GM10248 (cell line): ENCODE data around the gene CSMD2.

Experiments
- CTCF ChIA-PET: fragments of 300-600 bp; sonication (Branson Sonifier 250); formaldehyde crosslinking; extraction: SDS; loops from one replicate; lab custom pipeline; 2021; ENCODE audit warnings: antibody characterized with exemption; lab: Yijun Ruan, JAX
- POLR2A ChIA-PET: fragments of 350-650 bp; sonication (Branson Sonifier 250); formaldehyde crosslinking; extraction: SDS; loops from one replicate; lab custom pipeline; 2020; ENCODE audit warnings: antibody characterized with exemption; lab: Yijun Ruan, JAX
- DNase-seq: peaks from one replicate; pipeline ENCODE4 v3.0.0; 2012; ENCODE audit errors: extremely low spot score
- TF ChIP-seq, protein P1 (sequence below): IDR thresholded peaks from 2 replicates; pipeline ENCODE4 v1.5.1; 2012; ENCODE audit warnings: mild to moderate bottlenecking, low read depth; ENCODE audit errors: extremely low read depth, missing control alignments, control extremely low read depth

The CSMD2 gene

DNA sequence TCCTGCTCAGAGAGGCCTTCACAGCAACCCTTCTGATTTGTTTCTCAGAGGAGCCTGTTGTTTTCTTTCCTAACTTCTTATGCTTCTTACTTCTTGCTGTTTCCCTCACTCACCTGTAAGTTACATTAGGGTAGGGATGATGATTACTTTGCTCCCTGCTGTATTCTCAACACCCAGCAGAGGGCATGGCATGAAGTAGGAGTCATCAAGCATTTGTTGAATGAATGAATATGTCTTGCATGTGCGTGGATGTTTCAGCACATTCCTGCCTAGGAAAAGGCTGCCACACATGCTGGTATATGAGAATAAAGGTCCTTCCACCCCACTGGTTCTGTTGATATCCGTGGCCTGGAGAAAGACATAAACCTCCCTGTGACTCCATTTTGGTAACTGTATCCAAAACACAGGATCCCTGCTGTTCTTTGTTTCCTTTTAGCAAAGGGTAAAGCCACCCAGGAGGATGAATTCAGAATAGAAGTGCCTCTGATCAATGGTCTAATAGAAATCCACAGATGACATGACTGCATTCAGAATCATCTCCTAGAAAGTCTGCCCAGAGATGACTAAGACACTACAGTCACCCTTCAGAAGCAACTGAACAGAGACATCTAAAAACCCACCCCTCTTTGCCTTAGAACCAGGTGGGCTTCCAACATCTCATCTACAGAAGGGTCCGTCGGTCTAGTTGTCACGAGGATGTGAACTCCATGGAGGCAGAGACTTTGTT is 523.8 kb downstream of the CSMD2 start:
- TF ChIP-seq, protein P1, sequence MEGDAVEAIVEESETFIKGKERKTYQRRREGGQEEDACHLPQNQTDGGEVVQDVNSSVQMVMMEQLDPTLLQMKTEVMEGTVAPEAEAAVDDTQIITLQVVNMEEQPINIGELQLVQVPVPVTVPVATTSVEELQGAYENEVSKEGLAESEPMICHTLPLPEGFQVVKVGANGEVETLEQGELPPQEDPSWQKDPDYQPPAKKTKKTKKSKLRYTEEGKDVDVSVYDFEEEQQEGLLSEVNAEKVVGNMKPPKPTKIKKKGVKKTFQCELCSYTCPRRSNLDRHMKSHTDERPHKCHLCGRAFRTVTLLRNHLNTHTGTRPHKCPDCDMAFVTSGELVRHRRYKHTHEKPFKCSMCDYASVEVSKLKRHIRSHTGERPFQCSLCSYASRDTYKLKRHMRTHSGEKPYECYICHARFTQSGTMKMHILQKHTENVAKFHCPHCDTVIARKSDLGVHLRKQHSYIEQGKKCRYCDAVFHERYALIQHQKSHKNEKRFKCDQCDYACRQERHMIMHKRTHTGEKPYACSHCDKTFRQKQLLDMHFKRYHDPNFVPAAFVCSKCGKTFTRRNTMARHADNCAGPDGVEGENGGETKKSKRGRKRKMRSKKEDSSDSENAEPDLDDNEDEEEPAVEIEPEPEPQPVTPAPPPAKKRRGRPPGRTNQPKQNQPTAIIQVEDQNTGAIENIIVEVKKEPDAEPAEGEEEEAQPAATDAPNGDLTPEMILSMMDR = no peak
- POLR2A ChIA-PET = no interaction called here
- CTCF ChIA-PET = no interaction called here
- DNase-seq = no peak

DNA sequence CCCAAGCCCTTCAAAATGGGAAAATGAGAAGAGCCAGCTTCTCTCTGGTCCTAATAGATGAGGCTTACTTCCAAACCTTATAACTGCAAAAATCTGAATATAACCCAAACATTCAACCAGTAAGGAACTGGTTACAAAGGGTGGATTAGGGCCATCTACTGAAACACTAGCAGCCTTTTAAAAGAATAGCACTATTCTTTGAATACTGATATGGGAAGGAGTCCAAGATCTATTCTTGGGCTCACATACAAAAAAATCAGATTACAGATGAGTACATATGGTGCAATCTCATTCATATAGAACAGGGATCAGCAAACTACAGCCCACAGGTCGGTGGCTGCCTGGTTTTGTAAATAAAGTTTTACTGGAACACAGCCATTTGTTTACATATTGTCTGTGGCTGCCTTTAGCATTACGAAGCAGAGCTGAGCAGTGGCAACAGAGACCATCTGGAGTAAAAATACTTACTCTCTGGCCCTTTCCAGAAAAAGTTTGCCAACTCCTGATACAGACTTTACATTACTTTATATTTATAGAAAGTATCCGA is 524.8 kb downstream of the CSMD2 start:
- CTCF ChIA-PET = interaction anchor here (0.8 to 2.0 kb wide), 4 partner anchors 10 to 1102 kb away, joined by 3 to 8 read pairs (median 3); no protein-coding TSS in a partner anchor
- TF ChIP-seq, protein P1 = no peak
- POLR2A ChIA-PET = no interaction called here
- no peak for DNase-seq

- TF ChIP-seq, protein P1 = no peak
- ChIA-PET POLR2A (no interaction called here), CTCF (interaction anchor here (1.5 kb wide), 1 partner anchor 377 kb away, joined by 3 read pairs; no protein-coding TSS in a partner anchor)
- DNase-seq = no peak
Observed at GRCh38 chr1:33637846-33638440, 527.1 kb downstream of the CSMD2 start.

DNA sequence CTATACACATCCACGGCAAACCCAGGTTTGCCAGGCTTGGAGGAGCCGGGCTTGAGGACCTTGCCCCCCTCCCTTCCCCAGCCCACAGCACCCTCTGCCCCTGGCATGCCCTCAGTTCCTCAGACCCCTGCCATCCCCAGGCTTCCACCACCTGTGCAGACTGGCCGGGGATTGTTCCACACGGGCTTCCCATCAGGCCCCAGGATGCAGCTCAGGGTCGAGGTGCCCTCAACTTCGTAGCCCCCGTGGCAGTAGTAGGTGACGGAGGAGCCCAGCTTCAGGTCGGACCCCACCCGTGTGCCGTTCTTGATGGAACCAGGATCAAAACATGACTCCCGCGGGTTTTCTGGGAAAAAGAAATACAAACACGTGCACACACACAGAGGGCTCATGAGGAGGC is 528.8 kb downstream of the CSMD2 start:
- TF ChIP-seq, protein P1 = no peak
- ChIA-PET CTCF (interaction anchor here (3.9 kb wide), 1 partner anchor 12 kb away, joined by 33 read pairs; no protein-coding TSS in a partner anchor), POLR2A (no interaction called here)
- DNase-seq = no peak

- no peak for DNase-seq
- CTCF ChIA-PET = interaction anchor here (3.7 to 3.9 kb wide), 2 partner anchors 11 kb away, joined by 31 to 33 read pairs; no protein-coding TSS in a partner anchor
- TF ChIP-seq, protein P1 = no peak
- POLR2A ChIA-PET = no interaction called here
Observed at GRCh38 chr1:33635336-33636012, 529.6 kb downstream of the CSMD2 start.

GRCh38 chr1:33634806-33635205 is 530.2 kb downstream of the CSMD2 start:
- CTCF ChIA-PET = interaction anchor here (1.1 to 3.9 kb wide), 8 partner anchors 10 to 528 kb away, joined by 3 to 33 read pairs (median 13); no protein-coding TSS in a partner anchor
- POLR2A ChIA-PET = no interaction called here
- peak; percentile 63 for DNase-seq
- TF ChIP-seq, protein P1 = peak; percentile 63
